Endothelial cell of umbilical vein (primary cell): Measurements from ENCODE around the gene TEX44. TPM values are rescaled to one million over a fixed set of nuclear protein-coding genes. Genes with fewer than 3 reads are reported as not detected.

ENCODE experiments used
- BruUV-seq: library from RNA; stranded (reverse); fragments of 400-500 nt; replicated peaks from 2 replicates; lab custom pipeline; 2021; lab: Mats Ljungman, UMichigan
- CTCF ChIA-PET: fragments of 300-600, 350-600 bp; sonication (Branson Sonifier 250); formaldehyde crosslinking; loops from one replicate; lab custom pipeline; 2021; ENCODE audit warnings: antibody characterized with exemption, inconsistent platforms; lab: Charles Lee
- POLR2A ChIA-PET: fragments of 300-600, 350-600 bp; sonication (Branson Sonifier 250); formaldehyde crosslinking; loops from one replicate; lab custom pipeline; 2021; ENCODE audit warnings: antibody characterized with exemption, inconsistent platforms; lab: Charles Lee
- DNase-seq: peaks from one replicate; pipeline ENCODE4 v3.0.0-alpha.2; 2011; ENCODE audit warnings: low read depth, low spot score
- FAIRE-seq: peaks from 2 replicates; lab custom pipeline; 2011; peaks lifted over from hg19 to GRCh38; lab: Jason Lieb, UNC
- H2AFZ ChIP-seq: 2 replicates; pipeline ENCODE4 v1.6.0; 2012; ENCODE audit warnings: low read depth, low read length, control low read depth, inconsistent platforms
- H3K27ac ChIP-seq: 2 replicates; pipeline ENCODE4 v1.5.1; 2011; ENCODE audit warnings: low read depth, mild to moderate bottlenecking, control low read depth, low read length, moderate library complexity; ENCODE audit not compliant: insufficient read depth
- H3K27me3 ChIP-seq, 2 experiments: 2 replicates each; pipeline versions ENCODE4 v1.6.0 to v1.6.1; 2011; ENCODE audit warnings: low read length in 2 of 2, mixed read lengths in 1 of 2; ENCODE audit not compliant: control insufficient read depth in 2 of 2, insufficient read depth in 2 of 2
- H3K36me3 ChIP-seq, 2 experiments: 2 replicates in 1 of 2; 3 replicates in 1 of 2; pipeline ENCODE4 v1.5.1; 2011; ENCODE audit warnings: low read length in 2 of 2, mild to moderate bottlenecking in 1 of 2, moderate library complexity in 1 of 2; ENCODE audit not compliant: control insufficient read depth in 2 of 2, insufficient read depth in 2 of 2; ENCODE audit errors: extremely low read depth in 1 of 2
- H3K4me1 ChIP-seq: 3 replicates; pipeline ENCODE4 v1.5.1; 2011; ENCODE audit warnings: mild to moderate bottlenecking, low read length; ENCODE audit not compliant: control insufficient read depth, insufficient read depth; ENCODE audit errors: extremely low read depth
- H3K4me2 ChIP-seq: 2 replicates; pipeline ENCODE4 v1.6.1; 2011; ENCODE audit warnings: low read length, control low read depth, mixed read lengths; ENCODE audit not compliant: insufficient read depth
- H3K4me3 ChIP-seq, 3 experiments: fragments of 200-600 bp in 1 of 3; sonication (generic), shearing (Covaris generic) in 1 of 3; replicated peaks in 1 of 3; 2 replicates each; pipeline ENCODE4 v1.5.1; 2011 to 2016; ENCODE audit warnings: control low read depth in 3 of 3, low read length in 3 of 3, mild to moderate bottlenecking in 2 of 3, inconsistent platforms in 1 of 3, low read depth in 1 of 3, moderate library complexity in 1 of 3; ENCODE audit not compliant: insufficient read depth in 1 of 3
- H3K79me2 ChIP-seq: 2 replicates; pipeline ENCODE4 v1.6.0; 2012; ENCODE audit warnings: low read length, inconsistent platforms; ENCODE audit not compliant: control insufficient read depth, insufficient read depth
- H3K9ac ChIP-seq: replicated peaks from 2 replicates; pipeline ENCODE3; 2011; ENCODE audit warnings: low read length, control low read depth; ENCODE audit not compliant: insufficient read depth; ENCODE audit errors: extremely low read depth
- H3K9me1 ChIP-seq: replicated peaks from 3 replicates; pipeline ENCODE4 v1.6.0; 2011; ENCODE audit warnings: mild to moderate bottlenecking, low read length; ENCODE audit not compliant: control insufficient read depth, insufficient read depth; ENCODE audit errors: extremely low read depth
- H3K9me3 ChIP-seq: replicated peaks from 2 replicates; pipeline ENCODE4 v1.5.1; 2012; ENCODE audit warnings: low read length, inconsistent platforms; ENCODE audit not compliant: control insufficient read depth, insufficient read depth
- H4K20me1 ChIP-seq: replicated peaks from 2 replicates; pipeline ENCODE3; 2011; ENCODE audit warnings: mild to moderate bottlenecking, low read length; ENCODE audit not compliant: control insufficient read depth, insufficient read depth; ENCODE audit errors: extremely low read depth
- EZH2 ChIP-seq: IDR thresholded peaks from 2 replicates; pipeline ENCODE4 v1.6.1; 2012; ENCODE audit warnings: borderline replicate concordance, low read depth, mild to moderate bottlenecking, moderate library complexity, low read length, inconsistent platforms; ENCODE audit not compliant: severe bottlenecking
- FOS ChIP-seq: IDR thresholded peaks from 2 replicates; pipeline ENCODE4 v1.6.1; 2011; ENCODE audit warnings: mild to moderate bottlenecking, low read length, moderate library complexity, borderline replicate concordance; ENCODE audit not compliant: insufficient read depth
- GATA2 ChIP-seq: IDR thresholded peaks from 2 replicates; pipeline ENCODE4 v1.7.0; 2011; ENCODE audit warnings: low read depth, mild to moderate bottlenecking, moderate library complexity, mixed read lengths, low read length; ENCODE audit not compliant: insufficient read length, insufficient read depth
- JUN ChIP-seq: IDR thresholded peaks from 2 replicates; pipeline ENCODE4 v1.6.1; 2011; ENCODE audit warnings: borderline replicate concordance, low read depth; ENCODE audit not compliant: insufficient read length, insufficient read depth
- MYC ChIP-seq: IDR thresholded peaks from one replicate; pipeline ENCODE4 v1.6.1; 2011; ENCODE audit warnings: mild to moderate bottlenecking, low read depth, low read length
- POLR2A ChIP-seq: IDR thresholded peaks from 2 replicates; pipeline ENCODE4 v1.6.1; 2012; ENCODE audit warnings: low read depth, mild to moderate bottlenecking, control low read depth, low read length
- POLR2AphosphoS5 ChIP-seq: IDR thresholded peaks from 2 replicates; pipeline ENCODE4 v1.6.1; 2012; ENCODE audit warnings: low read depth, mild to moderate bottlenecking, control low read depth, low read length, moderate library complexity; ENCODE audit not compliant: insufficient read depth
- dilution Hi-C: fragments of 300-500 bp; cut with MboI; formaldehyde crosslinking; loops from one replicate; pipeline ENCODE4 v1.15.0; 2019; ENCODE audit warnings: low sequenced_read_pairs; ENCODE audit not compliant: extremely low pct_ligation_motif_present
- intact Hi-C: fragments of 100-400 bp; cut with micrococcal nuclease; formaldehyde crosslinking; loops from one replicate; pipeline ENCODE4 v1.10.0; 2022
- polyA plus RNA-seq, 4 experiments: library from polyadenylated mRNA; depleted of rRNA in 3 of 4; stranded (reverse) in 3 of 4; unstranded in 1 of 4; fragments of >200 nt; gene quantifications; 2 replicates each; pipeline versions ENCODE4 v1.2.1 to v1.2.3, GENCODE V29; 2011 to 2012; ENCODE audit warnings: missing spikeins in 1 of 4
- total RNA-seq: library from RNA; stranded (reverse); gene quantifications from 2 replicates; pipeline ENCODE4 v1.2.3, GENCODE V29; 2021
- TF ChIP-seq, protein P1 (sequence below): IDR thresholded peaks from 2 replicates; pipeline ENCODE4 v1.6.1; 2011; ENCODE audit not compliant: insufficient read depth, insufficient read length
- TF ChIP-seq, protein P2 (sequence below), 2 donors: IDR thresholded peaks; 1 replicate in 1 of 2; 2 replicates in 1 of 2; pipeline ENCODE4 v1.5.1; 2011; ENCODE audit warnings: low read length in 2 of 2, mild to moderate bottlenecking in 2 of 2, moderate library complexity in 2 of 2, control low read depth in 1 of 2, inconsistent platforms in 1 of 2, low read depth in 1 of 2; ENCODE audit not compliant: insufficient read depth in 1 of 2; ENCODE audit errors: extremely low read depth in 1 of 2

TEX44 gene
- total and polyA plus RNA-seq, 2 donors (not counting 3 experiments of a cell fraction or from before 2014, with no cell fraction given): not detected

DNA sequence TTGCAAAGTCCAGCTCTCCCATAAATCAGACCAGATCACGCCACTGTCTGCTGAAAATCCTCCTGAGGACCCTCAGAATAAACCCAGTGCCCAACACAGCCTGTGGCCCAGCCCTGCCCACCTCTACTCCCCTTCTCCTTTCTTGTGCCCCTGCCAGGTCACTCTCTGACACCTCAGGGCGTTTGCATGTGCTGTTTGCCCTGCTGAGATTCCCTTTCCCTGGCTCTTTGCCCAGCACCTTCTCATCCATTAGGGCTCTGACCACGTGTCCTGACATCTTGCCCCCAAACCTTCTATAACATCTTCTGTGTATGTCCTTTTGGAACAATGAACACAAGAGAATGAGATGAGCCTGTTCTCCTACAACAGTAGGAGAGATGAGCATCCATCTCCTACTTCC lies 43.9 kb upstream of the TEX44 start:
- dilution Hi-C loops: no loop called here
- ChIA-PET CTCF (interaction anchor here (0.6 to 2.1 kb wide), 4 partner anchors 9 to 31 kb away, joined by 3 to 10 read pairs (median 6); no protein-coding TSS in a partner anchor), POLR2A (no interaction called here)
- H3K27me3 ChIP-seq: no peaks in the 10 kb centered on the region
- no peaks in the 10 kb centered on the region for H3K9me1 ChIP-seq
- H3K79me2 ChIP-seq: no peaks in the 10 kb centered on the region
- FAIRE-seq: no peak
- H4K20me1 ChIP-seq: no peaks in the 10 kb centered on the region
- no peak overlapping the region for H2AFZ ChIP-seq
- no peak overlapping the region for H3K9ac ChIP-seq
- H3K27ac ChIP-seq: no peak overlapping the region
- no peaks in the 10 kb centered on the region for H3K9me3 ChIP-seq
- H3K4me3 ChIP-seq: no peak overlapping the region
- BruUV-seq: no TSS peak
- no peaks in the 10 kb centered on the region for H3K36me3 ChIP-seq
- TF ChIP-seq FOS: no peak
- TF ChIP-seq, protein P1, sequence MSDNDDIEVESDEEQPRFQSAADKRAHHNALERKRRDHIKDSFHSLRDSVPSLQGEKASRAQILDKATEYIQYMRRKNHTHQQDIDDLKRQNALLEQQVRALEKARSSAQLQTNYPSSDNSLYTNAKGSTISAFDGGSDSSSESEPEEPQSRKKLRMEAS: no peak
- TF ChIP-seq EZH2: no peak
- TF ChIP-seq POLR2AphosphoS5: no peak
- TF ChIP-seq MYC: no peak
- TF ChIP-seq, protein P2, sequence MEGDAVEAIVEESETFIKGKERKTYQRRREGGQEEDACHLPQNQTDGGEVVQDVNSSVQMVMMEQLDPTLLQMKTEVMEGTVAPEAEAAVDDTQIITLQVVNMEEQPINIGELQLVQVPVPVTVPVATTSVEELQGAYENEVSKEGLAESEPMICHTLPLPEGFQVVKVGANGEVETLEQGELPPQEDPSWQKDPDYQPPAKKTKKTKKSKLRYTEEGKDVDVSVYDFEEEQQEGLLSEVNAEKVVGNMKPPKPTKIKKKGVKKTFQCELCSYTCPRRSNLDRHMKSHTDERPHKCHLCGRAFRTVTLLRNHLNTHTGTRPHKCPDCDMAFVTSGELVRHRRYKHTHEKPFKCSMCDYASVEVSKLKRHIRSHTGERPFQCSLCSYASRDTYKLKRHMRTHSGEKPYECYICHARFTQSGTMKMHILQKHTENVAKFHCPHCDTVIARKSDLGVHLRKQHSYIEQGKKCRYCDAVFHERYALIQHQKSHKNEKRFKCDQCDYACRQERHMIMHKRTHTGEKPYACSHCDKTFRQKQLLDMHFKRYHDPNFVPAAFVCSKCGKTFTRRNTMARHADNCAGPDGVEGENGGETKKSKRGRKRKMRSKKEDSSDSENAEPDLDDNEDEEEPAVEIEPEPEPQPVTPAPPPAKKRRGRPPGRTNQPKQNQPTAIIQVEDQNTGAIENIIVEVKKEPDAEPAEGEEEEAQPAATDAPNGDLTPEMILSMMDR (IDR thresholded peaks at IDR 0.05; ENCODE audit: extremely low read depth in 1 of 2, insufficient read depth in 1 of 2, low read depth in 1 of 2, low read length in 2 of 2): no peak
- no peak for TF ChIP-seq JUN
- TF ChIP-seq POLR2A: no peak
- no peak for TF ChIP-seq GATA2
- peaks cover 4% of the 10 kb centered on the region for H3K4me1 ChIP-seq
- intact Hi-C loops: no loop called here
- no peak overlapping the region for H3K4me2 ChIP-seq
- DNase-seq: no peak
